Ureter (tissue), 1 donor: ENCODE results near the gene FMN2. TPM values are rescaled to one million over a fixed set of nuclear protein-coding genes. Genes with fewer than 3 reads are reported as not detected.
"Not testable (repeated sequence)": the region's sequence is repeated elsewhere in the genome, so short reads cannot be mapped to it uniquely, and the experiment has no call there.

Experiments used
- DNase-seq: peaks from one replicate; pipeline ENCODE4 v3.0.0-alpha.2; 2020; ENCODE audit warnings: low spot score
- total RNA-seq: library from RNA; stranded (reverse); gene quantifications from one replicate; pipeline ENCODE4 v1.2.4, GENCODE V29; 2023
- donor health status: DM: yes; HTN: yes; CAD: no.

Gene FMN2
- total RNA-seq, 1 donor from 2014 or later, result 0.49 TPM

DNA sequence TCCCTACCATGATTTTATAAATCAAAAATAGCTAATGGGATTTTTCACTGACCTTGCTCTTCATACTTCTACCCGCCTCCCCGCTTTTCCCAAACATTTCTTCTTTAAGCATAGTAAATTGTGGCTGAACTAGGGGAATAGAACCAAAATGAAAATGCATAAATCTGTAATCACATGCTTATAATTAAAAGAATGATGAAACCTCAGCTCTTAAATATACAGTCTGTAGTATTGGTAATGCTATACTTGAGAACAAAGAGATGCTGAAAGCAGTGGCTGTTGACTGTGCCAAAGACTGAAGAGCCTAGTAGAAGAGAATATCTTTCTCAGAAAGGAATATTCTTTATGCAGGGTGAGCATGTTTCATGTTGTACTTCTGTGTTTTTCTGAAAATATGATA is 271.1 kb downstream of the FMN2 start:
- DNase-seq, result no peak

- no peak for DNase-seq
Observed at GRCh38 chr1:240363315-240363714, 271.6 kb downstream of the FMN2 start.

DNA sequence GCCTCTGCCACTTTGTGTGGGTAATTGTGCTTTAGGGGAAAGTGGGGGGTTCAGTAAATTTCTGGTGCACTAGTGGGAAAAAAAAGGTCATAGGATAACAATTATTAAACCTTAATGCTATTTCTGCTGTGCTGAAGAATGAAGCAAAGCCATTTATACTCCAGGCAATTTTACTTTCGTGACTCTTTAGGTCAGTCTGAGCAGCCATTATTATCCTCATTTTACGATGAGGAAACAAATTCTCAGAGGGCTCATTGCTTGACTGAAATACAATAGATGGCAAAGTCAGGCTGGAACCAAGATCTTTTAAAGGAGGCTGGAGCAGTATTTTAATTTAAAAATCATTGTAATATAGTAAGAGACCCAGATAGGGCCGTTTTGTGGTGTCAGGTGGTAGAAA is 272.2 kb downstream of the FMN2 start:
- no peak for DNase-seq

- no peak for DNase-seq
Observed at GRCh38 chr1:240366636-240367035, 275.0 kb downstream of the FMN2 start.

DNA sequence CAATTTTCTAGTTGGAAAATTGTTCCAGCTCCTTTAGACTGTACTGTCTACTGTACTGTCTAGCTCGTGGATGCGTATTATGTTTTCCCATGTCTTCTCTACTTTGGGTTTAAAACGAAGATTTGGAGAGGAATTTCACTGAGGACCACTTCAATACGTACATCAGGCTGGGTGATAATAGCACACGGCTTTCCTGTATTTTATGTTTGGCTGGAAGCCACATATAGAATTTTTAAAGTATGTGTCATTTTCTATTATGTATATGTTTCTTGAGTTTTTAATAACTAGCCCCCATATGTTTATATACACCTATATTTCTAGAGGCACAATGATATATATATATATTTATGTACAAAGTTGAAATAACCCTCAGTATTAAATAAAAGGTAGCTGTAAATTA is 293.9 kb downstream of the FMN2 start:
- DNase-seq, result no peak

DNA sequence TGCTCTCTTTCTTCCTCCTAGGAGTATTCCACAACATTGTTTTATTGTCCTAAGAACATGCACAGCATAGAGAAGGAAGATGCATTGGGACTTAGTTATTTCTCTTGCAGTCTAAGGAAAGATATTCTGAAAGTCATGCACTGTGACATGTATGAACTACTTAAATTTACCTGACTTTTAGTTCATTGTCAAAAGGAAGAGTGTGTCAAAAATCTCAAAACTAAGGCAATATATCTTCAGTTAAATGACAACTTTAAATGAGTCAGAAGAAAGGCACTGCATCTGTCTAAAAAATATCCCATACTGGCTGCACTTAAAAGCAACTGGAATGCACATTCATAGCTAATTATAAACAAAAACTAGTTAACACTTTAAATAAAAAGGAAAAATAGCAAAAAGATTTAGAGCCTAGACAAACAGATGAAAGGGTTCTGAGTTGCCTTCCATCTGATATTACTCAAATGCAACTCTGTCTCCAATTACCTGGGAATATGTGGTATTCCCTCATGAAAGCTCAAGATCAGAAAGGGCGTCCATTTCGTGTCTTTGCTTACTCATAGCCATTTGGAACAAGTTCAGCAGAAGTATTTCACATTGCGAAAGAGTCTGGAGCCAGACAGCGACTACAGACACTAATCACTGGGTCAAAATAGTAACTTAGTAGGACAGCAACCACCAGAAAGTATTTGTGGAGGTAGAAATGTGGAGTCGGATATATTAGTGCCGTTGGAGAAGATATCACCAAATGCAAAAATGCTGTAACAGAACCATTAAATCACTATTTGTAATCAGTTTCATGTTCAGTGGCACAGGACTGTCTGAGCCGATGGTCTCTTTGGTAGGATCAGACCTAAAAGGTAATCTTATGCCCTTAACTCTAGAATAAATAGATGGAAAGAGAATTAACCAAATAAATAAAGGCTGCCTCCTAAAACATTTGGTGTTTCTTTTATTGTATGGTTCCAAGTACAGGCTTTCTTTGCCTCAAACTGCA is 294.6 kb downstream of the FMN2 start:
- no peak for DNase-seq

DNA sequence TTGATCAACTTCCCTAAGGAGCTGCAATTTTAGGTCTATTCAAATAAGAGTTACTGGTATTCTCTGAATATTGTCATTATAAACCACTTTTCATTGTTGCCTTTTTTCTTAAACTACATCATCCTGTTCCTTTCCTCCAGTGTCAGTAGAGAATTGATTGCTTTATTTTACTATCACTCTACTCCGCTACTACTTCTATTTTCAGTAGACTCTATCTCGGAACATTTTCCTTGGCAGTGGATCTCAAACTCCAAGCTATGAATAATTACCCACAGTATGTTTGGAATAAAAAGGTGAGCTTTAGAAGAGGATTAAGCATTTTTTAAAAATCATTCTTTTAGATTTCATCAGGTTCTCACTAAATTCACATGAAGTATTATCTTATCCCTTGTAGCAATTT is 295.4 kb downstream of the FMN2 start:
- no peak for DNase-seq

- no peak for DNase-seq
Observed at GRCh38 chr1:240391660-240392260, 300.1 kb downstream of the FMN2 start.

DNA sequence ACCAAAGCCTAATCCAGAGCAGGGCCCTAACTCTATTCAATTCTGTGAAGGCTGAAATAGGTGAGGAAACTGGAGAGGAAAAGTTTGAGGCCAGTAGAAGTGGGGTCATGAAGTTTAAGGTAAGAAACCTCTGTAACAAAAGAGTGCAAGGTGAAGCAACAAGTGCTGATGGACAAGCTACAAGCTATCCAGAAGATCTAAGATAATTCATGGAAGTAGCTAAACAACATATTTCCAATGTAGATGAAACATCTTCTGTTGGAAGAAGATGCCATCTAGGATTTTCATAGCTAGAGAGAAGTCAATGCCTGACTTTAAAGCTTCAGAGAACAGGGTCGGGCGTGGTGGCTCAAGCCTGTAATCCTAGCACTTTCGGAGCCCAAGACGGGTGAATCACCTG is 302.7 kb downstream of the FMN2 start:
- no peak for DNase-seq

GRCh38 chr1:240395336-240395735 is 303.7 kb downstream of the FMN2 start:
- no peak for DNase-seq

DNA sequence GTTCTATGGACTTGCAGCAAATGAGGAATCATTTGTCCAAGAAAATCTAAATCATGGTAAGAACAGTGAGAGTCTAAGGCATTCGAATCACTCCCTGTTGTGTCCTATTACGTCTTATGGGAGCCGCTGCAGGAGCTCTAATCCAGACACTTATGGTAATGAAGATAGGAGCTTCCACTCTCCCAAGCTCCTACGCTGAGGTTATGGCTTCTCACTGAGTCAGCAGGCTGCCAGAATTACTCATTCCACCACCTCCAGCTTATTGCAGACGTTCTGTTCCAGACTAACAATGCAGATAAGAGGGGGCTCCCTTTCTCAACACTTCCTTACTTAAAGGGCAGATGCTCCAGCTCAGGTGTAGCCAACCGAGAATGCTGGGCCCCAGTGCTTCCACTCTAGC is 307.7 kb downstream of the FMN2 start:
- DNase-seq, result no peak

DNA sequence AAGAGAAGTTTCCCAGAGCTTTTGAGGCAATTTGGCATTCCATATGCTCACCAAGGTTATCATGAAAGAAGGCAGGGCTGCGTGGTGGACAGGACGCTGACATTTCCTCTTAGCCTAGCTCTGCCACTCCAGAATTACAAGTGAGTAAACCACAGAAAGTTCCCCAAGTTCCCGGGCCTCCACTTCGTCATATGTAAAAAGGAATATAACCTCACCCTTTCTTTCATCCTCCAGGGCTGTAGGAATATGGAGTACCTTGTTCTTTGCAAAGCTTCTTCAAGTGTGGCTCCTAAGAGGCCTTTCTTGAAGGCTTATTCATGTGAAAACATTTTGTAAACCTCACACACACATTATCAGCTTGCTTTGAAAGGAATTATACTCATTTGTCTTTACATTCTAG is 310.0 kb downstream of the FMN2 start:
- no peak for DNase-seq

DNA sequence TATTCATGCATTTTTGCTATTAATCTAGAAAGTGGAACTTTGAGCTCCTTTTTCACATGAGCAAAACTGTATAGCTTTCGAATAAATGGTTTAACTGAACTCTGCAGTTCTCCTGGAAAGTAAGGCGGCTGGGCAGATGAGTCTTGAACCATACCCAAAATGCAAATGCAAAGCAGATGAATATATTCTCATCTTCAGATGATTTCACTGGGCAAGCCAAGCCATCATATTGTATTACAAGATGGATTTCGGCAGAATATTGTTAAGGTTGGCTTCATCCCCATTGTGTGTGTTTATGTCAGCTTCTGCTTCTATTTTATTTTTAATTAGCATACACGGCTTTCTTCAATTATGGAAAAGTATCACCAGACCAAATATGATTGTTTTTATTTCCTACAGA is 310.6 kb downstream of the FMN2 start:
- DNase-seq, result no peak

DNA sequence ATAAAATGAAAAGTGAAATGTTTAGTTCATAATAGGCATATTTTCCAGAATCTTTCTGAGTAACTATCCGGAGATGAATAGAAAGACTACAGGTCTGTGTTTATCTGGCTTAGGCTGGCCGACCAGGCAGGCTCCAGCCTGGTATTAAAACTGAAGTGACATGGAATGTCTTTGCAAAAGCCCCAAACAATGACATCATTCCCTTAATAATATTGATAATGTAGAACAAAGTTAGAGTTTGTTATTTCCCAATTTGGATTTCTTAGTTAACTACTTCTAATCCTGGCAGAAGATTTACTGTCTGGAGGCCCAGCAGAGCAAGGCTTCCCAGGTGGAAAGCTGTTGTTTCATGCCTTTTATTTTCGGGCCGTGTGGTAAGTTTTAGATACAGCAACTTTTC is 312.6 kb downstream of the FMN2 start:
- DNase-seq, result no peak

- no peak for DNase-seq
Observed at GRCh38 chr1:240405751-240406150, 314.1 kb downstream of the FMN2 start.

- DNase-seq, result no peak
Observed at GRCh38 chr1:240407407-240407806, 315.7 kb downstream of the FMN2 start.

DNA sequence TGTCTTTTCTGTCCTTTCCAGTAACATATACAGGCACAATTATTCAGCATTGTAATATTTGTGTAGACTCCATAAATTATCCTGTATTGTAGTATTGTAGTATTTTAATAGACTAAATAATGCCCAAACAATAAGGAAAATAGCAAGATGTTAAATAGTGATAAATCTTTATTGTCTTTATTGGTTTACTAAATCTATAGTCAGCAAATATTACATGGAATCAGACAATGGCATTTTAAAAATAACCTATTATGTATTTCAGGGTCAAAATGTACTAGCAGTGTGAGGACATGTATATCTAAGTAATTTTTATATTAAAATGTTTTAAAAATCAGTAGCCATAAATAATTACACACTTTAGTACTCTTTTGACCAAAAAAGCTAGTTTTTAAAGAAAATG is 317.9 kb downstream of the FMN2 start:
- no peak for DNase-seq

DNA sequence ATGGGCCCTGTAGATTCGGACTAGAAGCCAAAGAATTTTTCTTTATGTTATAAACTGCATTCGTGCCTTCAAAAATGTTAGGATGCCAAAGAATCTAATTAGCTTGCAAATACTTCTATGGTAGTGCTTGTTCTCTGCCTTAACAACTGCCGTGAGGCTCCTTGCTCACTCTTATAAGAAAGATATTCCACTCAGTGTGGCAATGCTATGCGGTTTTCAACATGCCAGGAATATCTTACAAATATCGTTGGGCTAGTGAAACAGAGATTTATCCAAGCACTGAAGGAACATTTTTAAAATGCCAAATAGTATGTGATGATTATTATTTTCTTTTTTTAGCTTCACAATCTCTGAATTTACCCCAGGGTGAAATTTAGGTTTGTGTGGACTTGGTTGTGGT is 322.0 kb downstream of the FMN2 start:
- no peak for DNase-seq

GRCh38 chr1:240414237-240414636 is 322.6 kb downstream of the FMN2 start:
- no peak for DNase-seq

- DNase-seq, result not testable (repeated sequence)
Observed at GRCh38 chr1:240415011-240415410, 323.3 kb downstream of the FMN2 start.

DNA sequence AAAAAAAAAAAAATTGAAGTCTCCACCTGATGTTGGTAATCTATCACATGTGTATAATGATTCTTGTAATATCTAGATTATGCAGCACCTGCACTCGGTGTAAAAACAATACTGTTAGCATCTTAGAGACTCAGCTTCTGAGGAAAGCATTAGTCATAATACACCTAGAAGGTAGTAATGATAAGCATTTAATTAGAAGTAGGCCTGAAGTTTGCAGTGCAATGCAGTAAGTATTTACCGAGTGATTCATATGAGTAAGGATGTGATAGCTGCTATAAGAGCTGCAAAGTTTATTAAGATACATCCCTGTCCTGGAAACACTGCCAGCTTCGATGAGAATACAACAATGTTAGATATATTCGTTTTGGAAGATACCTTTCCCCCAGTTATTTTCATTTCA is 323.8 kb downstream of the FMN2 start:
- no peak for DNase-seq

DNA sequence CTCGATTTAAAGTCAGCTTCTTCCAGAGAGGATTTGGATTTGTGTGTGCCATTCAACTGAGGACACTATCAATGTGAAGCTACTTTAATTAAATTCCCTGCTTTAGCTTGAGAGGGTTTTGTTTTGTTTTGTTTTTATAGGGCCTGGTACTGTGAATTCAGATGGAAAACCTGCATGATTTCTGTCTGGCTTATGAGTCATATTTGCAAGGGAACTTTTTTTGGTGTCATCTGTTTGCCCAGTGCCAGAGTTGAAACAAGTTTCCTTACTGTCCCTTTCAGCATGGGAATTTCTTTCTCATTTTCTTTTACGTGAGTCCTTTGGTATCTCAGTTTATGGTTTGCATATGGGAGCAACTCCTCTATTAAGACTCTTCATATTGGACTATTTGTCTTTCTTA is 325.6 kb downstream of the FMN2 start:
- DNase-seq, result no peak

- DNase-seq, result no peak
Observed at GRCh38 chr1:240420766-240421165, 329.1 kb downstream of the FMN2 start.
